AG09309 (cell line): ENCODE data around the gene OTOP2.
"Not testable (repeated sequence)": the region's sequence is repeated elsewhere in the genome, so short reads cannot be mapped to it uniquely, and the experiment has no call there.

ENCODE experiments used
- DNase-seq: peaks from one replicate; pipeline ENCODE4 v3.0.0-alpha.2; 2010; ENCODE audit warnings: low read depth
- H3K4me3 ChIP-seq: 2 replicates; pipeline ENCODE4 v1.5.1; 2011; ENCODE audit warnings: mild to moderate bottlenecking, low read depth, low read length, moderate library complexity; ENCODE audit not compliant: control insufficient read depth
- CTCF ChIP-seq: IDR thresholded peaks from 2 replicates; pipeline ENCODE4 v1.5.1; 2011; ENCODE audit warnings: mild to moderate bottlenecking, low read depth, low read length, inconsistent platforms; ENCODE audit not compliant: insufficient read depth, control insufficient read depth; ENCODE audit errors: missing control alignments

Gene OTOP2

GRCh38 chr17:74964988-74965622 is 41.0 kb downstream of the OTOP2 start:
- TF ChIP-seq CTCF = no peak
- DNase-seq = no peak
- no peak overlapping the region for H3K4me3 ChIP-seq

GRCh38 chr17:74968361-74968780 is 44.3 kb downstream of the OTOP2 start:
- H3K4me3 ChIP-seq = no peak overlapping the region
- no peak for DNase-seq
- no peak for TF ChIP-seq CTCF

- not testable (repeated sequence) for H3K4me3 ChIP-seq, DNase-seq
Measured at GRCh38 chr17:74969501-74969900, 45.4 kb downstream of the OTOP2 start.

GRCh38 chr17:74970395-74970794 is 46.3 kb downstream of the OTOP2 start:
- DNase-seq = no peak
- TF ChIP-seq CTCF = no peak
- H3K4me3 ChIP-seq = no peak overlapping the region

GRCh38 chr17:74971069-74971841 is 47.2 kb downstream of the OTOP2 start:
- DNase-seq = no peak
- no peak overlapping the region for H3K4me3 ChIP-seq
- TF ChIP-seq CTCF = no peak

- no peak for TF ChIP-seq CTCF
- DNase-seq = no peak
- H3K4me3 ChIP-seq = no peak overlapping the region
Measured at GRCh38 chr17:74971842-74972106, 47.7 kb downstream of the OTOP2 start.

- TF ChIP-seq CTCF = no peak
- peak within 1 kb of the TSS; percentile 25 for H3K4me3 ChIP-seq
- DNase-seq = no peak
Measured at GRCh38 chr17:74972107-74972972, 48.3 kb downstream of the OTOP2 start, which contains the start of gene HID1. Gene HID1 (minus strand): TSS chr17:74972759. CDS start chr17:74972656, 103 bp downstream.
